Sigmoid colon (tissue), 4 donors: ENCODE measurements around the gene DIPK1A.

ENCODE experiments used
- CTCF ChIP-seq, 4 experiments: fragments of 450-650 bp in 3 of 4; fragments of 200-600 bp in 1 of 4; IDR thresholded peaks; one replicate each; pipeline ENCODE4 v1.5.1; 2016 to 2019; ENCODE audit warnings: antibody characterized with exemption in 4 of 4, mild to moderate bottlenecking in 3 of 4, moderate library complexity in 2 of 4
- EP300 ChIP-seq, 4 donors: sonication (generic); formaldehyde crosslinking; IDR thresholded peaks; one replicate each; pipeline ENCODE4 v1.6.1; 2017; ENCODE audit warnings: antibody characterized with exemption in 4 of 4
- POLR2A ChIP-seq, 2 donors: fragments of 450-650 bp; IDR thresholded peaks; one replicate each; pipeline ENCODE4 v1.6.1; 2016; ENCODE audit warnings: antibody characterized with exemption in 2 of 2, mild to moderate bottlenecking in 2 of 2, moderate library complexity in 2 of 2
- POLR2AphosphoS5 ChIP-seq, 4 donors: sonication (generic); formaldehyde crosslinking; IDR thresholded peaks; one replicate each; pipeline ENCODE4 v1.6.1; 2017; ENCODE audit warnings: antibody characterized with exemption in 4 of 4

GRCh38 chr1:92980732-92981647, 19.7 kb upstream of the DIPK1A start:
- TF ChIP-seq CTCF (IDR thresholded peaks at IDR 0.05) (no peak), POLR2A (IDR thresholded peaks at IDR 0.05) (no peak), EP300 (IDR thresholded peaks at IDR 0.05) (no peak), POLR2AphosphoS5 (IDR thresholded peaks at IDR 0.05) (no peak)
